Ovary (tissue), 9 donors: ENCODE results near the gene SCLT1. TPM values are rescaled to one million over a fixed set of nuclear protein-coding genes. Genes with fewer than 3 reads are reported as not detected.

Experiments
- DNase-seq, 5 donors: peaks; one replicate each; pipeline ENCODE4 v3.0.0-alpha.2; 2019 to 2020
- H3K27ac ChIP-seq, 2 donors: fragments of 200-600 bp; one replicate each; pipeline versions ENCODE4 v1.5.1 to v1.8.0; 2019 to 2022
- H3K27me3 ChIP-seq: fragments of 200-600 bp; one replicate; pipeline ENCODE4 v1.8.0; 2022
- H3K36me3 ChIP-seq: fragments of 200-600 bp; sonication (generic); one replicate; pipeline ENCODE4 v1.5.1; 2019
- H3K4me1 ChIP-seq: one replicate; pipeline ENCODE4 v1.8.1; 2013; ENCODE audit warnings: mild to moderate bottlenecking, moderate library complexity; ENCODE audit not compliant: insufficient read depth
- H3K4me3 ChIP-seq: fragments of 200-600 bp; sonication (generic); one replicate; pipeline ENCODE4 v1.5.1; 2017
- H3K9me3 ChIP-seq, 2 donors: fragments of 200-600 bp in 1 of 2; sonication (generic) in 1 of 2; one replicate each; pipeline versions ENCODE4 v1.5.1 to v1.8.1; 2013 to 2019; ENCODE audit warnings: mild to moderate bottlenecking in 1 of 2, moderate library complexity in 1 of 2
- EP300 ChIP-seq: sonication (generic); formaldehyde crosslinking; IDR thresholded peaks from one replicate; pipeline ENCODE4 v1.6.1; 2017; ENCODE audit warnings: antibody characterized with exemption
- POLR2A ChIP-seq: fragments of 450-650 bp; IDR thresholded peaks from one replicate; pipeline ENCODE4 v1.6.1; 2017; ENCODE audit warnings: antibody characterized with exemption, mild to moderate bottlenecking, moderate library complexity
- WGBS, 3 donors: extraction: QIAGEN DNeasy Blood & Tissue Kit in 1 of 3; methylation state at CpG; one replicate each; pipeline versions ENCODE4 v1.1.5 to v1.1.7; 2013 to 2017; 5-methylcytosine and 5-hydroxymethylcytosine counted together
- intact Hi-C, 4 donors: fragments of 100-400 bp; cut with DNase I; formaldehyde crosslinking; loops; one replicate each; pipeline versions ENCODE4 v1.11.0 to v1.15.1; 2022 to 2023
- polyA plus RNA-seq, 2 donors: library from polyadenylated mRNA; stranded (reverse); fragments of 200-250 nt in 1 of 2; fragments of 350-450 nt in 1 of 2; fragmentation: Illumina TruSeq in 1 of 2; extraction: RNeasy Lipid Tissue Mini Kit (QIAGEN cat#74804) in 1 of 2; gene quantifications; one replicate each; pipeline ENCODE4 v1.2.3, GENCODE V29; 2013 to 2014
- total RNA-seq, 7 donors: library from RNA; depleted of rRNA in 2 of 7; stranded (reverse); fragments of >200 nt in 2 of 7; fragmentation: NEBNext Ultra II Directional in 3 of 7; extraction: Animal tissue kit (Norgen Biotek cat#: 25700) in 3 of 7; gene quantifications; one replicate each; pipeline versions ENCODE4 v1.1.0 to v1.2.4, GENCODE V29; 2016 to 2023
- TF ChIP-seq, protein P1 (sequence below), 3 donors: fragments of 450-650 bp in 2 of 3; fragments of 200-600 bp in 1 of 3; IDR thresholded peaks; one replicate each; pipeline versions ENCODE4 v1.5.1 to v1.8.0; 2016 to 2022; ENCODE audit warnings: antibody characterized with exemption in 3 of 3, mild to moderate bottlenecking in 1 of 3
- donor health status: DM: no; HTN: no; CAD: no; lungs with moderate emphysema.
- donor health status: DM: no; HTN: no; CAD: no.
- donor health status: Bipolar disorder and iron deficiency.
- donor health status: DM: yes; HTN: yes; CAD: no.
- donor health status: DM: no; HTN: no; CAD: no.
- donor health status: DM: yes; HTN: yes; CAD: no.

SCLT1 gene
- total and polyA plus RNA-seq, 9 donors, result 4.5 to 24.0 (median 15.3) TPM

- no peak for DNase-seq
- intact Hi-C loops, result no loop called here
- H3K36me3 ChIP-seq, result no peaks in the 10 kb centered on the region
- no peak overlapping the region for H3K27ac ChIP-seq
- H3K4me1 ChIP-seq, result no peaks in the 10 kb centered on the region
- TF ChIP-seq, protein P1, sequence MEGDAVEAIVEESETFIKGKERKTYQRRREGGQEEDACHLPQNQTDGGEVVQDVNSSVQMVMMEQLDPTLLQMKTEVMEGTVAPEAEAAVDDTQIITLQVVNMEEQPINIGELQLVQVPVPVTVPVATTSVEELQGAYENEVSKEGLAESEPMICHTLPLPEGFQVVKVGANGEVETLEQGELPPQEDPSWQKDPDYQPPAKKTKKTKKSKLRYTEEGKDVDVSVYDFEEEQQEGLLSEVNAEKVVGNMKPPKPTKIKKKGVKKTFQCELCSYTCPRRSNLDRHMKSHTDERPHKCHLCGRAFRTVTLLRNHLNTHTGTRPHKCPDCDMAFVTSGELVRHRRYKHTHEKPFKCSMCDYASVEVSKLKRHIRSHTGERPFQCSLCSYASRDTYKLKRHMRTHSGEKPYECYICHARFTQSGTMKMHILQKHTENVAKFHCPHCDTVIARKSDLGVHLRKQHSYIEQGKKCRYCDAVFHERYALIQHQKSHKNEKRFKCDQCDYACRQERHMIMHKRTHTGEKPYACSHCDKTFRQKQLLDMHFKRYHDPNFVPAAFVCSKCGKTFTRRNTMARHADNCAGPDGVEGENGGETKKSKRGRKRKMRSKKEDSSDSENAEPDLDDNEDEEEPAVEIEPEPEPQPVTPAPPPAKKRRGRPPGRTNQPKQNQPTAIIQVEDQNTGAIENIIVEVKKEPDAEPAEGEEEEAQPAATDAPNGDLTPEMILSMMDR (IDR thresholded peaks at IDR 0.05), result no peak
- TF ChIP-seq EP300 (no peak), POLR2A (no peak)
- H3K4me3 ChIP-seq, result no peak overlapping the region
- H3K9me3 ChIP-seq, result no peaks in the 10 kb centered on the region
- H3K27me3 ChIP-seq, result no peaks in the 10 kb centered on the region
Observed at GRCh38 chr4:129098531-129099001, 5.2 kb upstream of the SCLT1 start.

DNA sequence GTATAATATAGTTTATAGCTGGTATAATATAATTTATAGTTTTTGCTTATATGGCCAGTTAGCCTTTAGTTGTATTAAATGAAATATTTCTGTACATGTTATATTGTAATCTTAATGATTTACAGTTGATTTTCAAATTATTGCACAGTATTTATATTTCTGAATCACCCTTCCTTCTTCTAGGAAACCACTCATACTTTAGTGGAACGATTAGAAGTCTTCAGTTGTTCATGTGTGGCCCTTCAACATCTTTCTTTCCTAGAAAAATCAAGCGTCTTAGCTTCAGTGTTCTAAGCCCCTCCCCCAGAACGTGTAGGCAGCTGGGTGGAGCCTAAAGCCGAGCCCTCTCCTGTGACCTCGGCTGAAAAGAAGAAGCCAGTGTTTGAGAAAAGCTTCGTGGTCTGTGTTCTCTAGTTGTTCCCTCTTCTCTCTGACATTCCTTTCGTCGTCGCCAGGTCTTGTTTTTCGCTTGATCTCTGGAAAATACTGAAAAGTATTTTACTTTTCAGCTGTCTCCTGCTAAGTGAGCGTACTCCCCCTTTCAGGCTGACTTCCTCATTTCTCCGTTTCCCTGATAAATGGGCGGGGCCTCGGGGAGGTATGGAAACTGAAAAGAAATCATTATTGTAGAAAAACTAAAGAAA, 2.6 kb upstream of the SCLT1 start, which contains the start of gene C4orf33:
C4orf33 (plus strand) TSS at position 342 of the 644 bp plus-strand sequence. CDS start 6,459 bp downstream, outside the sequence.
- intact Hi-C loops, result no loop called here
- Histone ChIP-seq H3K27me3 (no peaks in the 10 kb centered on the region), H3K4me1 (no peaks in the 10 kb centered on the region), H3K4me3 (peak within 1 kb of the TSS; percentile 37), H3K27ac (peak within 1 kb of the TSS in 1 of 2 donors; percentile 50), H3K9me3 (no peaks in the 10 kb centered on the region), H3K36me3 (no peaks in the 10 kb centered on the region)
- peak; percentile 53 to 70 (median 61) for DNase-seq
- TF ChIP-seq EP300 (no peak), POLR2A (no peak)
- TF ChIP-seq, protein P1 (IDR thresholded peaks at IDR 0.05), result no peak
- 3 to 7% (median 3%) methylated on average over 14 of the region's 14 CpGs for WGBS, 3 donors

DNA sequence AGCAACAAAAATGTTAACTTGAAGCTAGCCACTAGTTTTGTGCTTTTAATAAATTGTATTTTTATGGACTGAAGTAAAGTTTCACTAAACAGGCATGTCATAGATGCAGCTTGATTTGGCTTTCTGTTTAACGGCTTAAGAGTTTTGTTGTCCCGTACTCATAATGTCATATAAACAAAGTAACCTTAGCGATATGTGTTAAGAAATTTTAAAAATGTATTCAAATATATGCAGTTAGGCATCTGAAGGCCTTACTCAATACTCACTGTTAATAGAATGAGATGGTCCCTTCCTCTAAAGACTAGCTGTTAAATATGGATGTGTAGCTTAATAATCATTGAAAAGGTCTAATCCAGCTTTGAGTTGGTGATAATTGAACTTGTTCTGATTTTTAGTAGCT, 1.0 kb upstream of the SCLT1 start:
- Histone ChIP-seq H3K4me1 (peaks cover 3% of the 10 kb centered on the region), H3K27me3 (no peaks in the 10 kb centered on the region), H3K4me3 (peak overlapping the region; percentile 80), H3K9me3 (no peaks in the 10 kb centered on the region), H3K27ac (peak overlapping the region in 1 of 2 donors; percentile 93), H3K36me3 (no peaks in the 10 kb centered on the region)
- 27 to 62% (median 30%) methylated on average over 3 of the region's 3 CpGs for WGBS, 3 donors
- TF ChIP-seq EP300, result no peak
- TF ChIP-seq POLR2A, result no peak
- TF ChIP-seq, protein P1 (IDR thresholded peaks at IDR 0.05), result no peak
- intact Hi-C loops, result no loop called here
- DNase-seq, result no peak

DNA sequence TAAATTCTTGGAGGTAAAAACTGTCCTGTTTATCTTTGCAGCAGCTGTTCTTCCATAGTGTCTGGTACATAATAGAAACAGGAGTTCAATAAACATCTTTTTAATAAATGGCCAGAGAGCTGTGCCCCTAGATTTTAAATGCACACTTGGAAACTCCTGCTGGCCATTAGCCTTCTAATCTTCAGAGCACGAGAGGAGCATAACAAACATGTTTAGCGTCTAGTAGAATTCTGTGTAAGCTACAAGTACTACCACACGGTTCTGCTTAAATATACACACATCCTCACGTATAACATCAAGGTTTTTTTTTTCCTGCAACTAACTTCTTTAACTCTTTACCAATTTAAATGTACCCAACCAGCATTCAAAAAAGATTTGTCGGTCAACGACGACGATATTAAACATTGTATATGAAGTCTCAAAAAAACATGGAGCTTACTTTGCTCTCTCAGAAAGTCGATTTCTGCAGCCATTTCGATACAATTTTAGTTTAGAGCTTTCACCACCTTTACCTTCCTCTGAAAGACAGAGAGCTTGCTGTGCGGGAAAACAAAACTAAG, 628 bp downstream of the SCLT1 start:
- Histone ChIP-seq H3K27ac (peak overlapping the region; percentile 93 to 95), H3K4me3 (peak overlapping the region; percentile 80), H3K9me3 (no peaks in the 10 kb centered on the region), H3K27me3 (no peaks in the 10 kb centered on the region), H3K4me1 (peaks cover 3% of the 10 kb centered on the region), H3K36me3 (no peaks in the 10 kb centered on the region)
- intact Hi-C loops, result no loop called here
- WGBS, 3 donors, result 0 to 1% (median 0%) methylated on average over 11 of the region's 11 CpGs
- DNase-seq, result no peak
- TF ChIP-seq EP300 (no peak), POLR2A (no peak)
- TF ChIP-seq, protein P1 (IDR thresholded peaks at IDR 0.05), result no peak
